IMR-90 (cell line): ENCODE data around the gene CDK5RAP3. TPM values are rescaled to one million over a fixed set of nuclear protein-coding genes. Genes with fewer than 3 reads are reported as not detected.
A peak's percentile ranks its signal among the peaks of the same experiment; 100 is the strongest.

ENCODE experiments used
- ATAC-seq: fragments of 200-7000 bp; cut with Tn5 transposase; 2 replicates; pipeline ENCODE4 v1.9.1; 2020; ENCODE audit warnings: low read depth, mild to moderate bottlenecking, moderate library complexity
- BruUV-seq: library from RNA; stranded (reverse); fragments of 400-500 nt; replicated peaks from 2 replicates; lab custom pipeline; 2021; lab: Mats Ljungman, UMichigan
- CTCF ChIA-PET: fragments of 300-600 bp; formaldehyde crosslinking; extraction: SDS; loops from one replicate; lab custom pipeline; 2021; ENCODE audit warnings: antibody characterized with exemption; lab: Yijun Ruan, JAX
- POLR2A ChIA-PET: fragments of 300-600 bp; sonication (Branson Sonifier 250); formaldehyde crosslinking; loops from one replicate; lab custom pipeline; 2022; ENCODE audit warnings: antibody characterized with exemption; ENCODE audit not compliant: unreplicated experiment; lab: Charles Lee
- DNase-seq: peaks from one replicate; pipeline ENCODE4 v3.0.0; 2013
- H2AFZ ChIP-seq: replicated peaks from 2 replicates; pipeline ENCODE3; 2013; ENCODE audit warnings: low read length, mild to moderate bottlenecking; ENCODE audit not compliant: poor library complexity
- H2AK5ac ChIP-seq: 2 replicates; pipeline ENCODE4 v1.6.1; 2013; ENCODE audit warnings: low read depth, low read length, inconsistent platforms
- H2AK9ac ChIP-seq: replicated peaks from 2 replicates; pipeline ENCODE3; 2013; ENCODE audit warnings: mild to moderate bottlenecking, low read depth, low read length, moderate library complexity; ENCODE audit not compliant: poor library complexity
- H2BK120ac ChIP-seq: 2 replicates; pipeline ENCODE4 v1.6.1; 2013; ENCODE audit warnings: low read depth, low read length, inconsistent platforms
- H2BK15ac ChIP-seq: 3 replicates; pipeline ENCODE4 v1.6.1; 2013; ENCODE audit warnings: low read depth, low read length, inconsistent platforms
- H2BK20ac ChIP-seq: 2 replicates; pipeline ENCODE4 v1.6.1; 2013; ENCODE audit warnings: low read depth, mild to moderate bottlenecking, inconsistent platforms, low read length, moderate library complexity
- H2BK5ac ChIP-seq: 2 replicates; pipeline ENCODE4 v1.6.1; 2013; ENCODE audit warnings: mild to moderate bottlenecking, low read depth, low read length, inconsistent platforms; ENCODE audit not compliant: poor library complexity, severe bottlenecking
- H3K14ac ChIP-seq: replicated peaks from 2 replicates; pipeline ENCODE4 v1.6.1; 2013; ENCODE audit warnings: low read depth, low read length, inconsistent platforms
- H3K18ac ChIP-seq: 2 replicates; pipeline ENCODE4 v1.6.1; 2013; ENCODE audit warnings: low read depth, low read length, control low read depth
- H3K23ac ChIP-seq: 2 replicates; pipeline ENCODE4 v1.6.1; 2013; ENCODE audit warnings: low read depth, low read length, inconsistent platforms
- H3K27ac ChIP-seq: 2 replicates; pipeline ENCODE4 v1.5.1; 2013; ENCODE audit warnings: mild to moderate bottlenecking, control low read depth, low read length; ENCODE audit not compliant: insufficient read depth
- H3K27me3 ChIP-seq: 2 replicates; pipeline ENCODE4 v1.6.1; 2013; ENCODE audit warnings: low read length; ENCODE audit not compliant: control insufficient read depth, insufficient read depth
- H3K36me3 ChIP-seq: 2 replicates; pipeline ENCODE4 v1.6.1; 2013; ENCODE audit warnings: low read length, mixed read lengths; ENCODE audit not compliant: control insufficient read depth, insufficient read depth
- H3K4ac ChIP-seq: 2 replicates; pipeline ENCODE4 v1.6.1; 2013; ENCODE audit warnings: low read depth, low read length, inconsistent platforms
- H3K4me1 ChIP-seq: 2 replicates; pipeline ENCODE4 v1.6.1; 2013; ENCODE audit warnings: low read length, mixed read lengths; ENCODE audit not compliant: control insufficient read depth, insufficient read depth
- H3K4me2 ChIP-seq: 2 replicates; pipeline ENCODE4 v1.6.1; 2013; ENCODE audit warnings: low read depth, mild to moderate bottlenecking, control low read depth, low read length, moderate library complexity
- H3K4me3 ChIP-seq: 2 replicates; pipeline ENCODE4 v1.5.1; 2013; ENCODE audit warnings: low read depth, mild to moderate bottlenecking, control low read depth, low read length, moderate library complexity; ENCODE audit not compliant: insufficient read depth
- H3K56ac ChIP-seq: 2 replicates; pipeline ENCODE4 v1.6.1; 2013; ENCODE audit warnings: low read length, inconsistent platforms; ENCODE audit not compliant: insufficient read depth; ENCODE audit errors: extremely low read depth
- H3K79me1 ChIP-seq, 2 experiments: 2 replicates each; pipeline ENCODE4 v1.6.1; 2013; ENCODE audit warnings: low read length in 2 of 2, inconsistent platforms in 1 of 2, low read depth in 1 of 2
- H3K9ac ChIP-seq: 2 replicates; pipeline ENCODE4 v1.6.1; 2013; ENCODE audit warnings: low read depth, low read length, control low read depth
- H3K9me1 ChIP-seq: 2 replicates; pipeline ENCODE4 v1.6.1; 2013; ENCODE audit warnings: low read length, inconsistent platforms; ENCODE audit not compliant: insufficient read depth
- H3K9me3 ChIP-seq: 2 replicates; pipeline ENCODE4 v1.6.1; 2013; ENCODE audit warnings: low read length; ENCODE audit not compliant: control insufficient read depth, insufficient read depth
- H4K20me1 ChIP-seq: 2 replicates; pipeline ENCODE4 v1.6.1; 2013; ENCODE audit warnings: low read length, inconsistent platforms; ENCODE audit not compliant: insufficient read depth
- H4K5ac ChIP-seq: 2 replicates; pipeline ENCODE4 v1.6.1; 2013; ENCODE audit warnings: mild to moderate bottlenecking, low read depth, low read length, control low read depth
- H4K8ac ChIP-seq, 2 experiments: 2 replicates each; pipeline ENCODE4 v1.6.1; 2013; ENCODE audit warnings: low read depth in 2 of 2, low read length in 2 of 2, control low read depth in 1 of 2, inconsistent platforms in 1 of 2
- H4K91ac ChIP-seq: 2 replicates; pipeline ENCODE4 v1.6.1; 2013; ENCODE audit warnings: low read depth, low read length, inconsistent platforms; ENCODE audit not compliant: insufficient read depth
- BHLHE40 ChIP-seq: fragments of 150-350 bp; IDR thresholded peaks from 2 replicates; pipeline ENCODE4 v1.6.1; 2016; ENCODE audit warnings: mild to moderate bottlenecking, low read depth, low read length
- CEBPB ChIP-seq: IDR thresholded peaks from 2 replicates; pipeline ENCODE4 v1.6.1; 2012; ENCODE audit warnings: low read depth, low read length, improper control_type of control experiment
- FOS ChIP-seq: fragments of 150-350 bp; IDR thresholded peaks from 2 replicates; pipeline ENCODE4 v1.6.1; 2016; ENCODE audit warnings: low read depth, low read length
- MAFK ChIP-seq: IDR thresholded peaks from 2 replicates; pipeline ENCODE4 v1.6.1; 2012; ENCODE audit warnings: low read depth, low read length, improper control_type of control experiment
- MAZ ChIP-seq: IDR thresholded peaks from 2 replicates; pipeline ENCODE4 v1.6.1; 2012; ENCODE audit warnings: low read depth, mild to moderate bottlenecking, low read length, improper control_type of control experiment, moderate library complexity, borderline replicate concordance
- MXI1 ChIP-seq: IDR thresholded peaks from 2 replicates; pipeline ENCODE4 v1.6.1; 2012; ENCODE audit warnings: low read depth, mild to moderate bottlenecking, low read length, moderate library complexity, borderline replicate concordance
- NFE2L2 ChIP-seq: fragments of 150-350 bp; IDR thresholded peaks from 2 replicates; pipeline ENCODE4 v1.6.1; 2016; ENCODE audit warnings: low read depth, mild to moderate bottlenecking, low read length
- SMC3 ChIP-seq: fragments of 150-350 bp; IDR thresholded peaks from 2 replicates; pipeline ENCODE4 v1.6.1; 2016; ENCODE audit warnings: low read depth, mild to moderate bottlenecking, antibody characterized with exemption, low read length, moderate library complexity
- WGBS, 2 experiments: methylation state at CpG; one replicate each; pipeline versions ENCODE4 v1.1.5 to v1.1.7; 2013; ENCODE audit warnings: missing lambda C conversion rate in 2 of 2; ENCODE audit not compliant: insufficient read length in 1 of 2; ENCODE audit errors: extremely low coverage in 2 of 2; 5-methylcytosine and 5-hydroxymethylcytosine counted together
- dilution Hi-C: fragments of 300-500 bp; cut with HindIII; formaldehyde crosslinking; loops from one replicate; pipeline ENCODE4 v1.14.3; 2018; ENCODE audit warnings: low sequenced_read_pairs; ENCODE audit not compliant: unreplicated experiment
- in situ Hi-C: fragments of 300-500 bp; cut with MboI; formaldehyde crosslinking; loops from 3 replicates; pipeline ENCODE4 v1.14.3; 2019; ENCODE audit warnings: low sequenced_read_pairs, inconsistent platforms, mixed read lengths
- intact Hi-C: fragments of 100-400 bp; cut with micrococcal nuclease; formaldehyde crosslinking; loops from 2 replicates; pipeline ENCODE4 v1.10.0; 2022
- polyA plus RNA-seq, 3 experiments: library from polyadenylated mRNA; depleted of rRNA; stranded (reverse); fragments of >200 nt; gene quantifications; 2 replicates each; pipeline ENCODE4 v1.2.3, GENCODE V29; 2012; ENCODE audit warnings: low replicate concordance in 1 of 3
- total RNA-seq: library from RNA; depleted of rRNA; stranded (reverse); fragments of >200 nt; gene quantifications from 2 replicates; pipeline ENCODE4 v1.2.3, GENCODE V29; 2012

The CDK5RAP3 gene
- total and polyA plus RNA-seq, 2 of the 4 experiments (the other 2 are of a cell fraction), result 75.3 to 153 TPM

DNA sequence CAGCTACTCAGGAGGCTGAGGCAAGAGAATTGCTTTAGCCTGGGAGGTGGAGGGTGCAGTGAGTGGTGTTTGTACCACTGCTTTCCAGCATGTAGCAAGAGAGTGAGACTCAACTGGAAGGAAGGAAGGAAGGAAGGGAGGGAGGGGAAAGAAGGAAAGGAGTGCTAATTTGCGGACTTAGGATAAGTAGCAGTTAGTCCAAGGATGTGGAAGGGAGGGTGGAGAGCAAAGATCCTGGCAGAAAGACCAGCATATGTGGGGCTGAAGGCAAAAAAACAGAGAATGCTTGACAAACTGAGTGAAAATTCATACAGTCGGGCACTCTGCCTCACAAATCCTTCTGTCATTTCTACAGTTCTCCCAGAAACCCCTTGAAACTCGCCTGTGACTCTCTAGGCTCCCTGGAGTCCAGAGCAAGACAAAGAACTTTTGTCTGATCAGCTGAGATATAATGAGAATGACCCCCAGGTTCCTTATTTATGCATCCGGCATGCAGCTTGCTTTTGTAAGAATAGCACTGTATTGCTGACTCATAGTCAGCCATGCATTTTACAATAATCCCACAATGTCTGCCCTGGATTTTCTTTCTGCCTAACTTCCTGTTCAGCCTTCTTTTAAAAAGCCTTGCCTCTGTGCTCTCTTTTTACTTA, 31.5 kb downstream of the CDK5RAP3 start:
- peak overlapping the region; percentile 100 for H3K18ac ChIP-seq
- peak overlapping the region; percentile 96 for H4K91ac ChIP-seq
- H2AK5ac ChIP-seq, result peak overlapping the region; percentile 90
- ChIA-PET CTCF (interaction anchor here (0.8 to 1.0 kb wide), 2 partner anchors 13 to 31 kb away, joined by 3 to 4 read pairs; partner anchors contain the start of gene CDK5RAP3), POLR2A (interaction anchor here (1.3 kb wide), 1 partner anchor 12 kb away, joined by 3 read pairs; no protein-coding TSS in a partner anchor)
- H3K14ac ChIP-seq, result peak overlapping the region; percentile 93
- intact Hi-C loops, result no loop called here
- peak overlapping the region; percentile 97 to 99 for H4K8ac ChIP-seq
- H4K20me1 ChIP-seq, result no peaks in the 10 kb centered on the region
- H3K56ac ChIP-seq, result peak overlapping the region; percentile 84
- H2BK15ac ChIP-seq, result peak overlapping the region; percentile 95
- 33% methylated on average over 3 of the region's 4 CpGs; no CpG with 5 or more reads in 1 of the 2 experiments for WGBS, 2 experiments
- H4K5ac ChIP-seq, result peak overlapping the region; percentile 100
- no peaks in the 10 kb centered on the region for H3K36me3 ChIP-seq
- no peaks in the 10 kb centered on the region for H3K79me1 ChIP-seq
- TF ChIP-seq NFE2L2 (peak; percentile 95), SMC3 (no peak), FOS (peak; percentile 69), CEBPB (peak; percentile 60), MAFK (peak; percentile 78), MXI1 (no peak), BHLHE40 (peak; percentile 32; the same call in 1 of the 2 replicates), MAZ (no peak)
- H3K9ac ChIP-seq, result peak overlapping the region; percentile 61
- H3K27ac ChIP-seq, result peak overlapping the region; percentile 88
- peak overlapping the region; percentile 64 for H3K4me2 ChIP-seq
- peak overlapping the region; percentile 85 for H2AFZ ChIP-seq
- H2BK20ac ChIP-seq, result peak overlapping the region; percentile 99
- dilution Hi-C loops, result no loop called here
- no peaks in the 10 kb centered on the region for H3K9me3 ChIP-seq
- no peak overlapping the region for H3K4me3 ChIP-seq
- H2BK120ac ChIP-seq, result peak overlapping the region; percentile 92
- in situ Hi-C loops, result no loop called here
- peak overlapping the region; percentile 98 for H2BK5ac ChIP-seq
- H3K4ac ChIP-seq, result peak overlapping the region; percentile 97
- H2AK9ac ChIP-seq, result no peak overlapping the region
- H3K27me3 ChIP-seq, result no peaks in the 10 kb centered on the region
- DNase-seq (peak; percentile 87), ATAC-seq (peak; percentile 86)
- peak overlapping the region; percentile 98 for H3K23ac ChIP-seq
- peaks cover 14% of the 10 kb centered on the region for H3K4me1 ChIP-seq
- BruUV-seq, result no TSS peak
- peaks cover 14% of the 10 kb centered on the region for H3K9me1 ChIP-seq
